Measurements from ENCODE around the gene SLC27A4. TPM values are rescaled to one million over a fixed set of nuclear protein-coding genes. Genes with fewer than 3 reads are reported as not detected.

SLC27A4 gene
- total and polyA plus RNA-seq, 10 of the 15 experiments (the other 5 are each of a cell fraction or from before 2014, with no cell fraction given) = 0.13 to 14.0 (median 7.6) TPM

- TF ChIP-seq NKRF (conservative IDR thresholded peaks at IDR 0.05) = no peak; the same call in none of the 2 replicates
- TF ChIP-seq ZNF207 (IDR thresholded peaks at IDR 0.05; ENCODE audit: borderline replicate concordance) = peak; percentile 80
- no peak for TF ChIP-seq CHD4 (IDR thresholded peaks at IDR 0.05)
- no peak for TF ChIP-seq ZBED1 (IDR thresholded peaks at IDR 0.05; ENCODE audit: borderline replicate concordance)
- TF ChIP-seq GATAD2B (conservative IDR thresholded peaks at IDR 0.05; ENCODE audit: low read depth) = peak; percentile 71; the same call in 1 of the 2 replicates
Measured at GRCh38 chr9:128339761-128340690, at the start of gene SLC27A4 (continued).

GRCh38 chr9:128292009-128292408 is 48.3 kb upstream of the SLC27A4 start:
- no peak overlapping the region for H3K4me3 ChIP-seq
- SMC1A ChIA-PET (ENCODE audit: uncharacterized antibody, unreplicated experiment) = interaction anchor here (0.7 to 4.2 kb wide), 4 partner anchors 16 to 49 kb away, joined by 3 to 23 read pairs (median 4); partner anchors contain the start of genes GOLGA2 and SWI5
- ATAC-seq = peak; percentile 55
- H3K9me3 ChIP-seq (replicated peaks; ENCODE audit: control insufficient read depth, insufficient read depth, low read length) = no peaks in the 10 kb centered on the region
- no peak overlapping the region for H3K27ac ChIP-seq (ENCODE audit: control insufficient read depth, insufficient read depth)
- no peak overlapping the region for H2AFZ ChIP-seq (ENCODE audit: control insufficient read depth, low read depth, low read length)
- POLR2A ChIA-PET = interaction anchor here (0.6 kb wide), 1 partner anchor 246 kb away, joined by 6 read pairs; no protein-coding TSS in a partner anchor
- CTCF ChIA-PET = interaction anchor here (0.7 to 1.8 kb wide), 6 partner anchors 10 to 70 kb away, joined by 3 to 8 read pairs (median 4); no protein-coding TSS in a partner anchor
- no peaks in the 10 kb centered on the region for H3K79me2 ChIP-seq (ENCODE audit: control insufficient read depth, insufficient read depth, low read length)
- no peak for FAIRE-seq
- no peaks in the 10 kb centered on the region for H3K36me3 ChIP-seq (ENCODE audit: control insufficient read depth in 2 of 2, insufficient read depth in 2 of 2, low read length in 1 of 2)
- BruUV-seq (replicated peaks) = no TSS peak
- intact Hi-C loops (cut with micrococcal nuclease; ENCODE audit: unreplicated experiment) = no loop called here
- RAD21 ChIA-PET (ENCODE audit: unreplicated experiment) = interaction anchor here (0.6 to 1.1 kb wide), 2 partner anchors 77 to 129 kb away, joined by 4 to 5 read pairs; partner anchors contain the start of gene CERCAM
- 54% methylated on average over 3 of the region's 3 CpGs for WGBS (ENCODE audit: insufficient coverage, insufficient replicate concordance, low lambda C conversion rate, missing lambda C conversion rate)
- no peaks in the 10 kb centered on the region for H4K20me1 ChIP-seq (ENCODE audit: control insufficient read depth, insufficient read depth)
- no peaks in the 10 kb centered on the region for H3K4me1 ChIP-seq (ENCODE audit: control insufficient read depth, insufficient read depth, low read length)
- H3K4me2 ChIP-seq (ENCODE audit: control insufficient read depth, insufficient read depth) = no peak overlapping the region
- in situ Hi-C loops (cut with MboI) = no loop called here
- no peak overlapping the region for H3K9ac ChIP-seq (ENCODE audit: control insufficient read depth, insufficient read depth, low read length)
- no peak for DNase-seq (ENCODE audit: low read depth, low spot score)
- no peaks in the 10 kb centered on the region for H3K27me3 ChIP-seq (replicated peaks in 1 of 2; ENCODE audit: control insufficient read depth in 2 of 2, insufficient read depth in 2 of 2, low read length in 1 of 2)
- no peak for TF ChIP-seq ZNF687 (IDR thresholded peaks at IDR 0.05)
- TF ChIP-seq ATF3 (IDR thresholded peaks at IDR 0.05; ENCODE audit: borderline replicate concordance, extremely low read depth, low read depth, low read length) = no peak
- peak; percentile 27 to 43; a peak in 2 of 4 replicates for TF ChIP-seq IKZF2 (IDR thresholded peaks at IDR 0.05)
- no peak for TF ChIP-seq CTCF (IDR thresholded peaks at IDR 0.05 in 2 of 3, conservative IDR thresholded peaks at IDR 0.05 in 1 of 3; ENCODE audit: control insufficient read depth in 2 of 3, extremely low read depth in 1 of 3, insufficient read depth in 1 of 3, low read depth in 3 of 3, low read length in 3 of 3)
- TF ChIP-seq NRF1 (conservative IDR thresholded peaks at IDR 0.05; ENCODE audit: low read depth, low read length) = no peak
- 0 out of 4 replicates have a peak, but pooled peaks of 1 of the 2 experiments have one; percentile 25 for TF ChIP-seq BHLHE40 (IDR thresholded peaks at IDR 0.05; ENCODE audit: borderline replicate concordance in 1 of 2, low read depth in 2 of 2, low read length in 1 of 2)

Data from GM12878 (cell line).